NCI-H1048 (cell line): ENCODE results near the gene MEPE.

Source experiments
- DNase-seq: peaks from one replicate; lab custom pipeline; 2025; lab: John Stamatoyannopoulos, UW

The MEPE gene

DNA sequence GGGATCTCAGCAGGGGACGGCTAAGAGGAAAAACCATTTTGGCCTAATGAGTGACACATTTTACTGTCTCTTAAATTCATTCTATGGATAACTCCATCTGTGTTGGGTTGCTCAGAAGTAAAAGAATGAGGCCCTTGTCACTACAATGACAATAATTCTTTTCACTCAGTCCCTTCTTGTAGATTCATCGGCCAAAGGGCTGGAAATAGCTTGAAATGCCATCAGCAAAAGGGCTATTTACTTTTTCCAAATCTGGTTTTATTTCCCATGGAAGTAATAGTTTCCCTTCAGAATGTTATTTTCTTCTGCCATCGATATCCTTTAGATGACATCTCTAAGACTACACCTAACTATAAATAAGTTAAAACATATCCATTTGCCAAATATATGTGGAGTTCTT lies 7.4 kb downstream of the MEPE start:
- DNase-seq = no peak

DNA sequence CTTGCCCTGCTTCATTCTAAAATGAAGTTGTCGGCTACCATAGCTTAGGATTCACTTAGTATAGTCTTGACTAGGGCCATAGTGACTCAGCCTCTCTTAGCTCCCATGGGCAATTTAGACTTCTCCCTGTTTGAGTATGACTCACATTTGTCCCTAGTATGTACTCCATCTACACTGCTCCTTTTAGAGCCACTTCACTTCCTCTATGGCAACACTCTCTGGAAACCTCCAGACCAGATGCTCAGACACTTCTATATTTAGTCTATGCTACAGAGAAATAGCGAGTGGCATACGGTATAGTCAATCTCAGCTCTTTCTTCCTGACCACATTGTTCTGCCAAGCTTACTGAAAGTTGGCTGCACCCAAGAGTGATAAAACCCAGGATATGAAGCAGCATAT lies 11.2 kb downstream of the MEPE start:
- DNase-seq = no peak

DNA sequence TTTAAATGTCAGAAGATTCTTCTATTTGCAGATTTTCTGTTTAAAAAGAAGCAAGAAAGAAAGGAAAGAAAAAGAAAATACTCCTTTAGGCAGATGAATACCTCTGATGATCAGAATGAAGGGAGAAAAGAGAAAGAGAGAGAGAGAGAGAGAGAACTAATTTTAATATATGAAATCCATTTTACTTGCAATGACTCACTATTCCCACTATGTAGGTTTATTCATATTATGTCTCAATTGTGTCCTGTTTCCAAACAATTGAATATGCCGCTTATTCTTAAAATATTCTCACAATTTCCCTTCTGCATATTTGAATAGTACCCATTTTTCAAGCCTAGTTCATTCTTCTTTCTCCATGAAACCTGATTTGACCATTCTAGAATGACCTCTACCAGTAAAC lies 11.7 kb downstream of the MEPE start:
- DNase-seq = no peak

DNA sequence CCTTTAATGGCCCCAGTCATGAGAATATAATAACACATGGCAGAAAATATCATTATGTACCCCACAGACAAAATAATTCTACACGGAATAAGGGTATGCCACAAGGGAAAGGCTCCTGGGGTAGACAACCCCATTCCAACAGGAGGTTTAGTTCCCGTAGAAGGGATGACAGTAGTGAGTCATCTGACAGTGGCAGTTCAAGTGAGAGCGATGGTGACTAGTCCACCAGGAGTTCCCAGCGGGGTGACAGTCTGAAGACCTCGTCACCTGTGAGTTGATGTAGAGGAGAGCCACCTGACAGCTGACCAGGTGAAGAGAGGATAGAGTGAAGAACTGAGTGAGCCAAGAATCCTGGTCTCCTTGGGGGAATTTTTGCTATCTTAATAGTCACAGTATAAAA lies 13.5 kb downstream of the MEPE start:
- no peak for DNase-seq

DNA sequence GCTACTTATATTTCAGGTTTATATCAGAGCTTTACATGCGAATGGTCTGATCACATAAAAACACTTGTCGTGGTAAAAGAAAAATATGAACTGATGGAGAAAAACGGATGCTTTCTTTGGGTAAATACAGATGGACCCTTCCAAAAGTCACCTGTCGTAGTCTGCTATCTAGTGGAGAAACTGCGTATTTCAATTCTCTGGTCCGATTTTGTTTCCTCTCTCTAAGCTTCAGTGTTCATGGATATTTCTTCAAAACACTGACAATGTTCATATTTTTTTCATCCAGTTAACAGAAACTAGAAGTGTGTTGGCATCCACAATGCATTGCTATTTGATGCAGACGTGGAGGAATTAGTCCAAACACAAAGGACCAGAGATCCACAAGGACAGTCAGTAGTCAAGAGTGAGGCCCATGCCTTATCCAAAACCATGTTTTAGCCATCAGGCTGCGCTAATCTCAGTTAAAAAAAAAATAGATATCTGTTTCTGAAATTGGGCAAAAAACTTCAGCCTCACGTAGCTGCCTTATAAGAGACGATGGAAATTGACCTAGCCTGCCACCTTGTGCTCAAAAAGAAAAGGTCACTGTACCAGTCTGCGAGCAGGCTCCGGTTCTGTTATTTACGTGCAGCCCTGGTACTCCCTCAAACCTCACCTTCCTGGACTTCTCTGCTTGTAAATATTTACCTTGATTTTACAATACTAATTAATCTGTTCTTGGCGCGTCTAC lies 16.0 kb downstream of the MEPE start:
- no peak for DNase-seq

DNA sequence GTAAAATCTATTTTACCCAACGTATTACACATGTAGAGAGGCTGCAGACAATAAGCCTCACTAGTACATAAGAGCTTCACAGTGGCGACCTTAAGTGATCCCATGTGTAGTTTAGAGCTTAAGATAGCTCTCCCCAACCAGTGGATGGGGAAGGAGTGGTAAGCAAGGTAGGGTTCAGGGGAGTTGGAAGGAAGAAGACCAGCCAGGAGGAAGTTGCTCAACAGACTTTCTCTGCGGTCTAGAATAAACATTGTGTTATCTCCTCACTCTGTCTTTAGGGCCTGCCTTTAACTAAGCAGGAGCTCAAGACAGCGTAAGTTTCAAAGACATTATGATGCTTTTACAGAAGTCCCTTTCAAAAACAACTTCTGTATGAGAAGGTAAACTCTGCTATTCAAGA lies 16.8 kb downstream of the MEPE start:
- DNase-seq = no peak

DNA sequence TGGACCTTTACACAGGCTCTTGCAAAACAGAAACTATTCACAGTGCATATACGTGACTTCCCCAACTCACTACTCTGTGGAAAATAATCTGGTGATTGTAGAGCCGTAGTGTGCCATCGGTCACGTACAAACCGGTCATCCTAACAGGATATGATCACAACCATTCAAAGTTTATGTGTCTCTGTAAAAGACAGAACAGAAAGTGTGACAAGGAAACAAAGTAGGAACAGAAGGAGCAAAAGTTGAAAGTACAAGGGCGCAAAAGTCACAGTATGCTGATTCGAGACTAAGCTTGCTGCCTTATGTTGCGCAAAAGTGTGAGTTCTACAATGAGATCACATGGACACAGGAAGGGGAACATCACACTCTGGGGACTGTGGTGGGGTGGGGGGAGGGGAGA lies 18.6 kb downstream of the MEPE start:
- no peak for DNase-seq

DNA sequence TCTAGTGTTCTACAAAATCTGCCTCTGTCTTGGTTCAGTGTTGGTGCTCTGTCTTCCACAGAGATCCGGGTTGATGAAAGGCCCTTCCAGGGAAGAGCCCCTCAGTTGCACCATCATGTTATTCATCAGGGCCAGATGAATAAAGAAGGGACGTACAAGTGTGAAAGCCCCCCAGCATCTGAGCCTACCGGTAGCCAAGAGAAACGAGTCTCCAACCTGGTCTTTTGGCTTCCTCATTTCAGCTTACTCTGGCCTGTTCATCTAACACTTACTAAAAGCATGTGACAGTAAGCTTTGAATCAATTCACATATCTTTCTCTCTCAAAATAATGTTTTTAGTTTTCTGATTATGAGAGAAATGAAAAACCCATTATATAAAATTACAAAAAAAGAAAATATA lies 19.2 kb downstream of the MEPE start:
- no peak for DNase-seq

DNA sequence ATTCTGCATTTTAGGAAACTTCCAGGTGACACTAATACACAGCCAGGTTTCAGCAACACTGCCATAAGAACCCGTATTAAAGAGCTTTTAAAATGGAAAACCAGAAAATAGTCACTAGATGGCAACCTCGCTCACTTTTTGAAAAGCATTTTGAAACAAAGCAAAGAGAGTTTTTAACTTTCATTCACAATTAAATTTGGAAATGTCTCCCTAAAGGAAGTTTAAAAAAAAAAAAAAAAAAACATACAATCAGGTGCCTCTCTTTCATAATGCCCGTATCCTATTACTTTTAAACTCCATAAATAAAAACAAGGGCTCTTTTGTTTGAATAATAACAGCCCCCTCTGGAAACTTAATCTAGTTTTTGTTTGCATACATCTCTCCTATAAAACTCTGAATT lies 20.3 kb downstream of the MEPE start:
- no peak for DNase-seq

DNA sequence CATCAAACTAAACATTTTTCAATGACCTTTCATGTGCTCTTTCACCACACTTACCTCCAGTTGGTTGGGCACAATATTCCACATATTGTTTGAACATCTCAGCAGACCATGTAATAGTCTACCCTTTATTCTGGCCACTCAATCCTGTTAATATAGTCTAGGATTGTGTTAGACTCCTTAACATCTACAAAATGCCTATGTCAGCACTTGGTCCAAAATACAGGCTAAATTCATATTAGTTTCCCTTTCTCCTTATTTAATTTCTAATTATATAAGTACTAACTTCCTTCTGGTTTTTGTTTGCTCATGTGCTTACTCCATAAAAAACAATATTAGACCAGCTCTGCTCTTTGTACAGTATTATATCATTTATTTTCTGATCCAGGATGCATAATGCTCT lies 21.1 kb downstream of the MEPE start:
- DNase-seq = no peak

DNA sequence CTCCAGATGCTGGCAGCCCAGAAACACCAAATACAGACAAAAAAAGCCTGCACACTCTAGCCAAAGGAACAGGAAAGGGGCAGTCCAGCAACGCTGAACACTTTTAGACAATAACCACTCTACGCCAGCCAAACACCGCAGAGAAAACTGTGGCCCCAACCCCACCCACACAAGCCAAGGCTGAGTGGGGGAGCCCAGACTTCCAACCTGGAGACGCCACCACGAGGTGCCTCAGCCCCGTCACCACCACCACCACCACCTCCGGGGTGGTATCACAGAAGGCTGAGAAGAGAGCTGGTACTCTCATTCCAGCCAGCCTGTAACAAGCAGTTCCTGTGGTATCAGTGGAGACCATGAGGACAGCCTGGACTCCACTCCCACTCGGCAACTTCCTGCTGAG lies 22.8 kb downstream of the MEPE start:
- DNase-seq = no peak

DNA sequence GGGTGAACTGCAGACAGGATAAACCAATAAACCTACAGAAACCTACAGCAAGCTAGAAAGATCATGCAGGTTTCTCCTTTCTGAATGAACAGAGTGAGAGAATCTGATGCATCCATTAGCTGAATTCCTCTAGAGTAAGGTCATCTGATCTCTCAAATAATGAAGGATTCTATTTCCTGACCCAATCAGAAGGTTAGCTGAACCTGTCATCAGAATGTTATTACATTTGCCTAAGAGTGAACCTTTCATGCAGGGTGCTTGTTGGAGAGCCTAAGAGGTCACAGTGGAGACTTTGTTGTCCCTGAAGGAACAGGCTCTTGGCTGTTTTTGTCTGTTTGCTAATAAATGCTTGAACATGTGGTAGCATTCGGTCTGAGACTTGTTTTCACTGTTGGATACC lies 24.0 kb downstream of the MEPE start:
- no peak for DNase-seq

DNA sequence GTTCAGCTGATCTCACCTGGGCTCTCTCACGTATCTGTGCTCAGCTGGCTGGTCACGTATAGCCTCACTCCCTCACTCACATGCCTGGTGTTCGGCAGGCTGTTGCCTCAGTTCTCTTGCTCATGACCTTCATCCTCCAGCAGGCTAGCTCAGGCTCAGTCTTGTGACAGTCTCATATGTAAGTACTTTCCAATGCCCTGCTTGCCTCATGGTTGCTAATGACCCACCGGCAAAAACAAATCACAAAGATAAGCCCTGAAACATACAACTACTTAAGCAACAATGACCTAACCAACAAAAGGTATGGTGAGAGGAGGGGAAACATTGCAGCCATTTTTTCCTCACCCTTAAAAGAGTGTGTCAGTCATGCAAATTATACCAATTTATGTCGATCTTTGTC lies 25.0 kb downstream of the MEPE start:
- DNase-seq = no peak

DNA sequence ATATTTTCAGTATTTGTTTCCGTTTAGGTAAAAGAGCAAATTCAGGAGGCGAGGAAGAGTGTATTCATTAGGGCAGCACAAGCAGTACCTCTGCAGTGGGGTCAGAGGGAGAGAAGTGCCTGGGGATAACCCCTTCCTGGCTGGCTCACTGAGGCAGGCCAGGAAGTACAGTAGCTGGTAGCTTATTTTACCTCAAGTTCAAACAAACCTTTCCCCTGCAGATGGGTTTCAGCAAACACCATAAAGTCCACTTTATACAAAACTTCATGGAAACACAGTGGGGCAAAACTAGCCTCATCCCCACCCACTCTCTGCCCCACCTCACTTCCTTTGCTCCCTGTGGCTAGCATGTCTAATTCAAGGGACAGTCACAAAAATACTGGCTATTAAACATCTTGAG lies 29.5 kb downstream of the MEPE start:
- no peak for DNase-seq

DNA sequence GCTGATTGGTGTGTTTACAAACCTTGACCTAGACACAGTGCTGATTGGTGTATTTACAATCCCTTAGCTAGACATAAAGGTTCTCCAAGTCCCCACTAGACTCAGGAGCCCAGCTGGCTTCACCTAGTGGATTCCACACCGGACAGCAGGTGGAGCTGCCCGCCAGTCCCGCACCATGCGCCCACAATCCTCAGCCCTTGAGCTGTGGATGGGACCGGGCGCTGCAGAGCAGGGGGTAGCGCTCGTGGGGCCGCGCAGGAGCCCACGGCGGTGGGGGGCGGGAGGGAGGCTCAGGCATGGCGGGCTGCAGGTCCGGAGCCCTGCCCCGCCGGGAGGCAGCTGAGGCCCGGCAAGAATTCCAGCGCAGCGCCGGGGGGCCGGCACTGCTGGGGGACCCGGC lies 30.7 kb downstream of the MEPE start:
- DNase-seq = no peak

DNA sequence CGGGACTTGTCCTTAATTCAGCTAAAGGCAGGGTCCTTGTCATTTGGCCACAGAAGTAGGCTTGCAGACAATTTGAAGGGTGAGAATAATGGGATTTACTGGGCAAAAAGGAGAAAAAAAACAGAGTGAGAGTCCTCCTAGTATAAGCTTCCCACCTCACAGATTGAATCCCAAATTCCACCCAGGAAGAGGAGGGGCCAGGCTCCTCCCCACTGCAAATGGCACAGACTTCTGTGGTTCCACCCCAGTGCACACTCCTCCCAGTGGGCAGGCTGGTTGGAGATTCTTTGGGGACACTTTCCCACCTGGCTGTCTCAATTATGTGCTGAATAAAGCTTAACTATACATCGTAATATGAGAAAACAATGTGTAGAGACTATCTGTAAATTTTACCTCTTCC lies 31.6 kb downstream of the MEPE start:
- DNase-seq = no peak

DNA sequence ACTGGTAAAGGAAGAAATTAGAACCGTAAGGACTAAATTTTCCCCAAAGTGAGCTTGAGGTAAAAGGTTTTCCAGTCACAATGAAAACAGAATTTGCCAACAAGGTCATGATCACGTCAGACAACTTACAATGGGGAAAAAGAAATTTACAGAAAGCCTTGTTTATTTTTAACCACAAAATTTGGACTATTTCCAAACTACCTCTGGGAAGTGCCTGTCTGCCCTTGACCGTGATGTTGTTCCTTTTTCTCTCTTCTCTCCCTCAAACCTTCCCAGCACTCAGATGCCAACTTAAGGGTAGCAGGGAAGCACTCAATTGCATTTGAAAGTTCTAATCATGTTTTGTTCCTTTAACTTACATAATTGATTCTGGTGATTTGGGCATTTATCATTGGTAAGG lies 32.5 kb downstream of the MEPE start:
- no peak for DNase-seq

DNA sequence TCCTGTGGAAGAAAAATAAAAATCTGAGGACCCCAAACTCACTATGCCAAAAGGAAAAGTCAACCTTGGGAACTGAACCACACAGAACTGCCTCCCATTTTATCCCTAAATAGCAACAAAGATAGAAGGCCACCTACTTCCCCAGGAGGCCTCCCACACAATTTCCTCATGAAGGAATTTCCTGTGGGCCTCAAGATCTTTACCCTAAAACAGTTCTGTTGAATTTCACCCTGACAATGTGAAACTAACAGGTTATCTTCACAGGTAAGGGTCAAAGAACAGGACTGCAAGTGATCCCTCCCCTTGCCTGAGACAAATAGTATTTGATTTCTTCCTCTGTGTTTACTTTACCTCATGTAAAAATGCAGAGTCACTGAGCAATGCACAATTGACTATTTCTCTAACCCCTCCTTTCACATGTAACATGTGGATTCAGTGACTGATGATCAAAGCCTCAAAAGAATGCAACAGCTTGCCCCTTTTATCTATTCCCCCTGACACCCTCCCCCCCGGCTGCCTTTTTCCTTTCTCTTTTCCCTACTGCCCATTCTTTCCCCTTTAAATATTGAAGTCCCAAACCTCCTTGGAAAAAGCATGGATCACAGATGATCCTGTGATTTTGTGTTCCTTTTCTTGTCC lies 33.3 kb downstream of the MEPE start:
- DNase-seq = no peak

DNA sequence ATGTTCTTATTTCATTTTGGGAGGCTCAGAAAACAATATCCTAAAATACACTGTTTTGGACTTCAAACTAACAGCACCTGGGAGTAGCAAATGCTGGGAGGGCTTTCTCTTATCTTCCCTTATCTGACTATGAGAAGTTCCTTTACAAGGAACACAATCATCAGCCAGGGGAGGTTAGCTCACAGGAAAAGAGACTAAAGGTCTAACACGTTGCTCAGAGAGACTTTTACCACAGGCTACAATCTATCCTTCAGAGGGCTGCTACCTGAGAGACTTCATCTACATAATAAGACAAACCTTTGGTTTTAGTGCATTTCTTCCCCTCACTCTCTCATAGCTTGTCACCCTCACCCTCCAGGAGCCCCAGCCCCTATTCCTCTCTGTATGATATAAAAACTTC lies 35.8 kb downstream of the MEPE start:
- no peak for DNase-seq

DNA sequence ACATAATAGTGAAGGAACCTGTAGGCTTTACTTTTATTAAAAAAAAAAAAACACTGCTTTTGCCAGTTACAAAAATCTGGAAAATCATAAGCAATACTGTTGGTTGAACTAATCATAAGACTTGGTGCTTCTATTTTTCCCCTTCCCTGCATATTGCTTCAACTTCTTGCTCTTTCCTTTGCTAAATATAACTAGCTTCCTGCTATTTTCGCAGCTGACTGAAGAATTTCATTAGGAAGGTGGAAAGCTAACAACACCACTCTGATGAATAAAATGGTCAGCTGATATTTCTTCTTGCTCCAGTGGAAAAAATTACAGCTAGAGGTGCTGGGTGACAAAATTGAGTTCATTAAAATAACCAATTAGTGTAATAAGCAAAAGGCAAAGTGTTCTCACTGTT lies 39.3 kb downstream of the MEPE start:
- DNase-seq = no peak

DNA sequence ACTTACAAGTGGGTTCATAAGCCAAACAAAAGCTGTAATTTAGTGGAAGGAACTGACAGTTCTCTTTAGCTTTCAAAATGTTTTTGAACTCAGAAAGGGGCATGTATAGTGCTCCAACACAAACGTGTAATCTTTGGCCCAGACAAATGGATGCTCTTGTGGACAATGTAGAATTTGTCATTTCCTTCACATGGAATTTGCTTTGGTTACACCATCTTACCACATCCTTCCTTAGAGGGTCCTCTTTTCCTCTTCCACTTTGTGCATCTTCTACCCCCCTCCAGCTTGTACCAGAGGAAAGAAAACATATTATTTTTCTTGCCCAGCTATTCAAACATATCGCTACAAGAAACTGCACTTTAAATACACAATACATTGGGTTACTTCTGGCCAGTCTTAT lies 42.4 kb downstream of the MEPE start:
- DNase-seq = no peak

DNA sequence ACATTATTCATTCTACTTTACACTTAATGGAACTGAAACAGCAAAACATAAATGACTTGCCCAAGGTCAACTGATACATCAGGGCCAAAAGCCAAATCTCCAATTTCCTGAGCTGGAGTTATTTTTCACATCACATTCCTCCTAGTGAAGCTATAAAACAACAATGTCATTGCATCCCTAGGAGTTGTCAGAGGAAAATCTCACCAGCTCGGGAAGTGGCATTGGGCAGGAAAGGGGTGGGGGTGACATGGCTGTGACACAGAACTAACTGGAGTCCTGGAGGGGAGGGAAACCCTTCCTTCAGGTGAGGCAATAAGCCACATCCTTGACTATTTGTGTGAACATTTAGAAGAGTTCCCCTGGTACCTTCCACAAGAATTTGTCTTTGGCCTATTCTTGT lies 47.3 kb downstream of the MEPE start:
- no peak for DNase-seq

DNA sequence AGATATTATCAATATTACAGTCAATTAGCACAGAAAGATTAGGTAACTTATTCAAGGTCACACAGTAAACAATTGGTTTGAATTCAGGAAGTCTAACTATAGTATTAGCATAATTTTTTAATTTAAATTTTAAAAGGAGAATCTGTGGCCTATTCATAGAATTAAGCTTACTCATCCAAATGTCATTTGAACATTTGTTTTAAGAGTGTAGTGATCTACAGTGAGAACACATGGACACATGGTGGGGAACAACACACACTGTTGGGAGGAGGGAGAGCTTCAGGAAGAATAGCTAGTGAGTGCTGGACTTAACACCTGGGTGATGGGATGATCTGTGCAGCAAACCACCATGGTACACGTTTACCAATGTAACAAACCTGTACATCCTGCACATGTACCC lies 48.3 kb downstream of the MEPE start:
- no peak for DNase-seq

DNA sequence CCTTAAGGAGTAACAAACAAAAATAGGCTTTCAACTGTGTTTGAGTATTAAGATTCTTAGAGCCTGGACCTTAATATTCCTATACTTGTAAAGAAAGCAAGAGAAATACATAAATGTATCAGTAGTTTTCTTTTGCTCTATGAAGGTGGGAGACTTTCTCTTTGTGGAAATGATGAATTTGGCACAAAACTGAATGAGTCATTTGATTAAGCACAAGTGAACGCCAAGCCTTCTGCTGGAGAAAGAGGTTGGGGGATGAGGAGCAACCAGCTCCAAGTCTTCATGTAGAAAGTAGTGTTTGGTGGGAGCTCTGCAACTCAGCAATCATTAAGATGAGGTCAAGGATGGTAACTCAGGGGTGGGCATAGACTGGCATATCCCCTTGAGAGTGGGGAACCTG lies 49.6 kb downstream of the MEPE start:
- DNase-seq = no peak
